IMR-90 (cell line): ENCODE data around the gene GSS. TPM values are rescaled to one million over a fixed set of nuclear protein-coding genes. Genes with fewer than 3 reads are reported as not detected.

Source experiments
- ATAC-seq: fragments of 200-7000 bp; cut with Tn5 transposase; 2 replicates; pipeline ENCODE4 v1.9.1; 2020; ENCODE audit warnings: low read depth, mild to moderate bottlenecking, moderate library complexity
- BruUV-seq: library from RNA; stranded (reverse); fragments of 400-500 nt; replicated peaks from 2 replicates; lab custom pipeline; 2021; lab: Mats Ljungman, UMichigan
- CTCF ChIA-PET: fragments of 300-600 bp; formaldehyde crosslinking; extraction: SDS; loops from one replicate; lab custom pipeline; 2021; ENCODE audit warnings: antibody characterized with exemption; lab: Yijun Ruan, JAX
- POLR2A ChIA-PET: fragments of 300-600 bp; sonication (Branson Sonifier 250); formaldehyde crosslinking; loops from one replicate; lab custom pipeline; 2022; ENCODE audit warnings: antibody characterized with exemption; ENCODE audit not compliant: unreplicated experiment; lab: Charles Lee
- DNase-seq: peaks from one replicate; pipeline ENCODE4 v3.0.0; 2013
- H2AFZ ChIP-seq: replicated peaks from 2 replicates; pipeline ENCODE3; 2013; ENCODE audit warnings: low read length, mild to moderate bottlenecking; ENCODE audit not compliant: poor library complexity
- H2AK5ac ChIP-seq: 2 replicates; pipeline ENCODE4 v1.6.1; 2013; ENCODE audit warnings: low read depth, low read length, inconsistent platforms
- H2AK9ac ChIP-seq: replicated peaks from 2 replicates; pipeline ENCODE3; 2013; ENCODE audit warnings: mild to moderate bottlenecking, low read depth, low read length, moderate library complexity; ENCODE audit not compliant: poor library complexity
- H2BK120ac ChIP-seq: 2 replicates; pipeline ENCODE4 v1.6.1; 2013; ENCODE audit warnings: low read depth, low read length, inconsistent platforms
- H2BK15ac ChIP-seq: 3 replicates; pipeline ENCODE4 v1.6.1; 2013; ENCODE audit warnings: low read depth, low read length, inconsistent platforms
- H2BK20ac ChIP-seq: 2 replicates; pipeline ENCODE4 v1.6.1; 2013; ENCODE audit warnings: low read depth, mild to moderate bottlenecking, inconsistent platforms, low read length, moderate library complexity
- H2BK5ac ChIP-seq: 2 replicates; pipeline ENCODE4 v1.6.1; 2013; ENCODE audit warnings: mild to moderate bottlenecking, low read depth, low read length, inconsistent platforms; ENCODE audit not compliant: poor library complexity, severe bottlenecking
- H3K14ac ChIP-seq: replicated peaks from 2 replicates; pipeline ENCODE4 v1.6.1; 2013; ENCODE audit warnings: low read depth, low read length, inconsistent platforms
- H3K18ac ChIP-seq: 2 replicates; pipeline ENCODE4 v1.6.1; 2013; ENCODE audit warnings: low read depth, low read length, control low read depth
- H3K23ac ChIP-seq: 2 replicates; pipeline ENCODE4 v1.6.1; 2013; ENCODE audit warnings: low read depth, low read length, inconsistent platforms
- H3K27ac ChIP-seq: 2 replicates; pipeline ENCODE4 v1.5.1; 2013; ENCODE audit warnings: mild to moderate bottlenecking, control low read depth, low read length; ENCODE audit not compliant: insufficient read depth
- H3K27me3 ChIP-seq: 2 replicates; pipeline ENCODE4 v1.6.1; 2013; ENCODE audit warnings: low read length; ENCODE audit not compliant: control insufficient read depth, insufficient read depth
- H3K36me3 ChIP-seq: 2 replicates; pipeline ENCODE4 v1.6.1; 2013; ENCODE audit warnings: low read length, mixed read lengths; ENCODE audit not compliant: control insufficient read depth, insufficient read depth
- H3K4ac ChIP-seq: 2 replicates; pipeline ENCODE4 v1.6.1; 2013; ENCODE audit warnings: low read depth, low read length, inconsistent platforms
- H3K4me1 ChIP-seq: 2 replicates; pipeline ENCODE4 v1.6.1; 2013; ENCODE audit warnings: low read length, mixed read lengths; ENCODE audit not compliant: control insufficient read depth, insufficient read depth
- H3K4me2 ChIP-seq: 2 replicates; pipeline ENCODE4 v1.6.1; 2013; ENCODE audit warnings: low read depth, mild to moderate bottlenecking, control low read depth, low read length, moderate library complexity
- H3K4me3 ChIP-seq: 2 replicates; pipeline ENCODE4 v1.5.1; 2013; ENCODE audit warnings: low read depth, mild to moderate bottlenecking, control low read depth, low read length, moderate library complexity; ENCODE audit not compliant: insufficient read depth
- H3K56ac ChIP-seq: 2 replicates; pipeline ENCODE4 v1.6.1; 2013; ENCODE audit warnings: low read length, inconsistent platforms; ENCODE audit not compliant: insufficient read depth; ENCODE audit errors: extremely low read depth
- H3K79me1 ChIP-seq, 2 experiments: 2 replicates each; pipeline ENCODE4 v1.6.1; 2013; ENCODE audit warnings: low read length in 2 of 2, inconsistent platforms in 1 of 2, low read depth in 1 of 2
- H3K9ac ChIP-seq: 2 replicates; pipeline ENCODE4 v1.6.1; 2013; ENCODE audit warnings: low read depth, low read length, control low read depth
- H3K9me1 ChIP-seq: 2 replicates; pipeline ENCODE4 v1.6.1; 2013; ENCODE audit warnings: low read length, inconsistent platforms; ENCODE audit not compliant: insufficient read depth
- H3K9me3 ChIP-seq: 2 replicates; pipeline ENCODE4 v1.6.1; 2013; ENCODE audit warnings: low read length; ENCODE audit not compliant: control insufficient read depth, insufficient read depth
- H4K20me1 ChIP-seq: 2 replicates; pipeline ENCODE4 v1.6.1; 2013; ENCODE audit warnings: low read length, inconsistent platforms; ENCODE audit not compliant: insufficient read depth
- H4K5ac ChIP-seq: 2 replicates; pipeline ENCODE4 v1.6.1; 2013; ENCODE audit warnings: mild to moderate bottlenecking, low read depth, low read length, control low read depth
- H4K8ac ChIP-seq, 2 experiments: 2 replicates each; pipeline ENCODE4 v1.6.1; 2013; ENCODE audit warnings: low read depth in 2 of 2, low read length in 2 of 2, control low read depth in 1 of 2, inconsistent platforms in 1 of 2
- H4K91ac ChIP-seq: 2 replicates; pipeline ENCODE4 v1.6.1; 2013; ENCODE audit warnings: low read depth, low read length, inconsistent platforms; ENCODE audit not compliant: insufficient read depth
- BHLHE40 ChIP-seq: fragments of 150-350 bp; IDR thresholded peaks from 2 replicates; pipeline ENCODE4 v1.6.1; 2016; ENCODE audit warnings: mild to moderate bottlenecking, low read depth, low read length
- CEBPB ChIP-seq: IDR thresholded peaks from 2 replicates; pipeline ENCODE4 v1.6.1; 2012; ENCODE audit warnings: low read depth, low read length, improper control_type of control experiment
- CHD1 ChIP-seq: IDR thresholded peaks from 2 replicates; pipeline ENCODE4 v1.6.1; 2012; ENCODE audit warnings: low read depth, low read length, improper control_type of control experiment
- CTCF ChIP-seq: conservative IDR thresholded peaks from 2 replicates; pipeline ENCODE4 v1.5.1; 2012; ENCODE audit warnings: mild to moderate bottlenecking, low read depth, low read length, improper control_type of control experiment
- ELK1 ChIP-seq: fragments of 150-350 bp; IDR thresholded peaks from 2 replicates; pipeline ENCODE4 v1.6.1; 2016; ENCODE audit warnings: low read depth, mild to moderate bottlenecking, low read length, moderate library complexity, borderline replicate concordance
- FOS ChIP-seq: fragments of 150-350 bp; IDR thresholded peaks from 2 replicates; pipeline ENCODE4 v1.6.1; 2016; ENCODE audit warnings: low read depth, low read length
- MAFK ChIP-seq: IDR thresholded peaks from 2 replicates; pipeline ENCODE4 v1.6.1; 2012; ENCODE audit warnings: low read depth, low read length, improper control_type of control experiment
- MAZ ChIP-seq: IDR thresholded peaks from 2 replicates; pipeline ENCODE4 v1.6.1; 2012; ENCODE audit warnings: low read depth, mild to moderate bottlenecking, low read length, improper control_type of control experiment, moderate library complexity, borderline replicate concordance
- MXI1 ChIP-seq: IDR thresholded peaks from 2 replicates; pipeline ENCODE4 v1.6.1; 2012; ENCODE audit warnings: low read depth, mild to moderate bottlenecking, low read length, moderate library complexity, borderline replicate concordance
- NFE2L2 ChIP-seq: fragments of 150-350 bp; IDR thresholded peaks from 2 replicates; pipeline ENCODE4 v1.6.1; 2016; ENCODE audit warnings: low read depth, mild to moderate bottlenecking, low read length
- POLR2A ChIP-seq: IDR thresholded peaks from 2 replicates; pipeline ENCODE4 v1.6.1; 2012; ENCODE audit warnings: mild to moderate bottlenecking, low read depth, low read length
- RAD21 ChIP-seq: IDR thresholded peaks from 2 replicates; pipeline ENCODE4 v1.6.1; 2012; ENCODE audit warnings: low read length, improper control_type of control experiment
- RCOR1 ChIP-seq: IDR thresholded peaks from 2 replicates; pipeline ENCODE4 v1.6.1; 2012; ENCODE audit warnings: mild to moderate bottlenecking, low read length, improper control_type of control experiment; ENCODE audit not compliant: insufficient replicate concordance
- RFX5 ChIP-seq: IDR thresholded peaks from 2 replicates; pipeline ENCODE4 v1.8.0; 2012; ENCODE audit warnings: low read depth, mild to moderate bottlenecking, low read length, moderate library complexity
- SMC3 ChIP-seq: fragments of 150-350 bp; IDR thresholded peaks from 2 replicates; pipeline ENCODE4 v1.6.1; 2016; ENCODE audit warnings: low read depth, mild to moderate bottlenecking, antibody characterized with exemption, low read length, moderate library complexity
- WGBS, 2 experiments: methylation state at CpG; one replicate each; pipeline versions ENCODE4 v1.1.5 to v1.1.7; 2013; ENCODE audit warnings: missing lambda C conversion rate in 2 of 2; ENCODE audit not compliant: insufficient read length in 1 of 2; ENCODE audit errors: extremely low coverage in 2 of 2; 5-methylcytosine and 5-hydroxymethylcytosine counted together
- dilution Hi-C: fragments of 300-500 bp; cut with HindIII; formaldehyde crosslinking; loops from one replicate; pipeline ENCODE4 v1.14.3; 2018; ENCODE audit warnings: low sequenced_read_pairs; ENCODE audit not compliant: unreplicated experiment
- in situ Hi-C: fragments of 300-500 bp; cut with MboI; formaldehyde crosslinking; loops from 3 replicates; pipeline ENCODE4 v1.14.3; 2019; ENCODE audit warnings: low sequenced_read_pairs, inconsistent platforms, mixed read lengths
- intact Hi-C: fragments of 100-400 bp; cut with micrococcal nuclease; formaldehyde crosslinking; loops from 2 replicates; pipeline ENCODE4 v1.10.0; 2022
- polyA plus RNA-seq, 3 experiments: library from polyadenylated mRNA; depleted of rRNA; stranded (reverse); fragments of >200 nt; gene quantifications; 2 replicates each; pipeline ENCODE4 v1.2.3, GENCODE V29; 2012; ENCODE audit warnings: low replicate concordance in 1 of 3
- total RNA-seq: library from RNA; depleted of rRNA; stranded (reverse); fragments of >200 nt; gene quantifications from 2 replicates; pipeline ENCODE4 v1.2.3, GENCODE V29; 2012
- TF ChIP-seq, protein P1 (sequence below): fragments of 150-350 bp; IDR thresholded peaks from 2 replicates; pipeline ENCODE4 v1.6.1; 2017; ENCODE audit warnings: mild to moderate bottlenecking, antibody characterized with exemption, low read length, low read depth

Gene GSS
- total and polyA plus RNA-seq, 2 of the 4 experiments (the other 2 are of a cell fraction), result 73.7 to 90.0 TPM

GRCh38 chr20:34904202-34904621, 51.4 kb downstream of the GSS start:
- Histone ChIP-seq H3K9ac (no peak overlapping the region), H3K79me1 (peaks cover 0 to 25% of the 10 kb centered on the region in 2 experiments), H2AK5ac (no peak overlapping the region), H2BK15ac (no peak overlapping the region), H3K4me1 (peaks cover 6% of the 10 kb centered on the region), H3K27ac (no peak overlapping the region), H2BK5ac (no peak overlapping the region), H3K56ac (no peak overlapping the region), H3K9me3 (no peaks in the 10 kb centered on the region), H2AK9ac (no peak overlapping the region), H3K9me1 (peaks cover 16% of the 10 kb centered on the region), H3K27me3 (no peaks in the 10 kb centered on the region), H3K18ac (no peak overlapping the region), H4K5ac (no peak overlapping the region), H4K20me1 (peaks cover 5% of the 10 kb centered on the region; the same call in 1 of the 2 replicates), H4K8ac (no peak overlapping the region), H2BK120ac (no peak overlapping the region), H3K4me3 (no peak overlapping the region), H3K4me2 (no peak overlapping the region), H2BK20ac (no peak overlapping the region), H4K91ac (no peak overlapping the region), H3K14ac (no peak overlapping the region), H3K4ac (no peak overlapping the region), H3K36me3 (peaks cover 2% of the 10 kb centered on the region; the same call in 1 of the 2 replicates), H3K23ac (no peak overlapping the region; the same call in 1 of the 2 replicates), H2AFZ (no peak overlapping the region)
- CTCF ChIA-PET, result interaction anchor here (0.6 kb wide), 2 partner anchors 12 to 21 kb away, joined by 3 to 5 read pairs; no protein-coding TSS in a partner anchor
- 45% methylated on average over 2 of the region's 3 CpGs; no CpG with 5 or more reads in 1 of the 2 experiments for WGBS, 2 experiments
- in situ Hi-C loops, result no loop called here
- POLR2A ChIA-PET, result no interaction called here
- TF ChIP-seq POLR2A (no peak), FOS (no peak), MAZ (no peak), SMC3 (no peak), CEBPB (no peak), NFE2L2 (no peak), MAFK (no peak), RAD21 (no peak), CTCF (no peak), RFX5 (no peak), RCOR1 (no peak), CHD1 (no peak), ELK1 (no peak), MXI1 (no peak), BHLHE40 (no peak)
- TF ChIP-seq, protein P1, sequence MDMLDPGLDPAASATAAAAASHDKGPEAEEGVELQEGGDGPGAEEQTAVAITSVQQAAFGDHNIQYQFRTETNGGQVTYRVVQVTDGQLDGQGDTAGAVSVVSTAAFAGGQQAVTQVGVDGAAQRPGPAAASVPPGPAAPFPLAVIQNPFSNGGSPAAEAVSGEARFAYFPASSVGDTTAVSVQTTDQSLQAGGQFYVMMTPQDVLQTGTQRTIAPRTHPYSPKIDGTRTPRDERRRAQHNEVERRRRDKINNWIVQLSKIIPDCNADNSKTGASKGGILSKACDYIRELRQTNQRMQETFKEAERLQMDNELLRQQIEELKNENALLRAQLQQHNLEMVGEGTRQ, result no peak
- dilution Hi-C loops, result no loop called here
- BruUV-seq, result no TSS peak
- DNase-seq (no peak), ATAC-seq (no peak)
- intact Hi-C loops, result no loop called here
